NCI-H2196 treated with DMSO at 0.1 percent for 48 hours (cell line): Measurements from ENCODE around the gene SACM1L.
"Not testable (repeated sequence)": the region's sequence is repeated elsewhere in the genome, so short reads cannot be mapped to it uniquely, and the experiment has no call there.

ENCODE experiments used
- DNase-seq: peaks from one replicate; lab custom pipeline; 2025; ENCODE audit not compliant: unreplicated experiment; lab: John Stamatoyannopoulos, UW

The SACM1L gene

DNA sequence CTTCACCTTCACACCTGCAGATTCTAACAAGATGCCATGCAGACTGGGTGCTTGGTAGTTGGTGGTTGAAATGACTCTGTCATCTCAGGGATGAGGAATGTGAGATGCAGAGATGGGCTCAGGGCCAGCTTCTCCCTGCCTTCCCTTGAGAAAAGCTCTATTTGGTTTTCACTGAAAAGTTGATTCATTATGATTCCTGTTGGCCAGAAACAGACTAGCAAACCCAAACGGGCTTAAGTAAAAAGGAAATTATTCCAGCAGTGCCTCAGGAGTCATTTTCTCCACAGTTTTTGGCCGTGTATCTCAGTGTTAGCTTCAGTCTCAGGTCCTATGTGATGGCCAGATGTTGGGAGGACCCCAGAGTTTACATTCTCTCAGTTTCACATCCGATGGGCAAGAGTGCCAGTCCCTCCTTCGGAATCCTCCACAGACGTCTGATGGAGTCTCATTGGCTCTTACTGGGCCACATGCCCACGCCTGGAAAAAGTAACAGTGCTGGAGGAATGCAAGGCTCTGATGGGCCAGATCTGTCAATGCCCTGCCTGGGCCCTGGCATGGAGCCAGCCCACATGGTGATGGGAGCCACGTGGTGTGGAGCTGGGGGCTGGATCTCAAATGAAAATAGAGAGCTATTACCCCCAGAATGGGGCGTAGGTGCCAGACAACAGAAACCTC is 22.3 kb upstream of the SACM1L start:
- DNase-seq = no peak

GRCh38 chr3:45667569-45667934 is 21.6 kb upstream of the SACM1L start:
- no peak for DNase-seq

DNA sequence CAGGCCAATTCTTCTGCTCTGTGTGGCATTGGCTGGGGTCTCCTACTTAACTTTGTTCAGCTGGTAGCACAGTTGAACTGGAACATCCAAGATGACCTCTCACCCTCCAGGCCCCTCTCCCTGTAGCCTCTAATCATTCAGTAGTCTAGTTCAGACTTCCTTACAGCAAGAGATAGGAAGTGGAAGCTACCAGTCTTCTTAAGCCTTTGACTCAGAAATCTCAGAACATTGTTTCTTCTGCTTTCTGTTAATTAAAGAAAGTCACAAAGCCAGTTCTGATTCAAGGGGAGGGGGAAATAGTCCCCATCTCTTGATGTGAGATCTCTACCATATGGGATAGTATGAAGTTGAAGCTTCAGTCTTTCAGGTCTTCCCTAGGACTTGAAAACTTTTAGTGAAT is 18.8 kb upstream of the SACM1L start:
- DNase-seq = no peak

DNA sequence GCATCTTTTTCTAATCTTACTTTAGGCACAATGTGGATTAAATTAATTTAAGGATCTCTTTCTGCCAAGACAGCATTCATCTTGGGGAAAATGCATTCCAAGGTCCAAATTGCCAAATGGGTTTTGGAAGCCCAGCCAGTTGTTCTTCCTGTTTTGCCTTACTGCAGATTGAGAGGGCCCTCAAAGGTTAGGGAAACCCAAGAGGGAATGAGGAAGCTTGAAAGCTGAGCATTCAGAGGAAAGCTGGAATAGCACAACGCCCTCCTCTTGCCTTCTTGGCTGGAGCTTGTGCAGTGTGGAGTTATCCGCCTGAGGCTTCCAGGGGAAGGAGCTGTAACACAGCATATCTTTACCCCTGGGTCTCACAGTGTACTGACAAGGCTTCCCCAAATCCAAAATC is 18.2 kb upstream of the SACM1L start:
- no peak for DNase-seq

GRCh38 chr3:45673273-45673672 is 15.9 kb upstream of the SACM1L start:
- DNase-seq = no peak

- DNase-seq = no peak
Measured at GRCh38 chr3:45676325-45677032, 12.7 kb upstream of the SACM1L start.

- DNase-seq = no peak
Measured at GRCh38 chr3:45677033-45677446, 12.2 kb upstream of the SACM1L start.

DNA sequence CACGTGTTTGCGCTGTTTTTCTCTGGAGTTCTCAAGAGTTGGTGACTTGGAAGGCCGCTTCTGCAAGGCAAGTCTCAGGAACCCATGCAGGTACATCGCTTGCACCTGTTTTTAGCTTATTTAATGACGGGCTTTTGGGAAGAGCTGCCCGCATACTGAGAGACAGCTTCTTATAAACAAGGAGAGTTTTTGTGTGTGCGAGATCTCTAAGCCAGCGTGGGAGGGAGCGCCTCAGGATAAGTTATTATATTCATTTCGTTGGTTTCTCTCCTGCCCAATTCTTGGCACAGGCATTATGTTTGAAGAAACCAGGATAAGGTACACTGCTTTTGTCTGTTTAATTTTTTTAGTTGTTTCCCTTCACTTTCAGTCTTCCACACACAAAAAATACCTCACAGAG is 11.4 kb upstream of the SACM1L start:
- no peak for DNase-seq

- no peak for DNase-seq
Measured at GRCh38 chr3:45679805-45680204, 9.4 kb upstream of the SACM1L start.

GRCh38 chr3:45681221-45681620 is 8.0 kb upstream of the SACM1L start:
- no peak for DNase-seq

DNA sequence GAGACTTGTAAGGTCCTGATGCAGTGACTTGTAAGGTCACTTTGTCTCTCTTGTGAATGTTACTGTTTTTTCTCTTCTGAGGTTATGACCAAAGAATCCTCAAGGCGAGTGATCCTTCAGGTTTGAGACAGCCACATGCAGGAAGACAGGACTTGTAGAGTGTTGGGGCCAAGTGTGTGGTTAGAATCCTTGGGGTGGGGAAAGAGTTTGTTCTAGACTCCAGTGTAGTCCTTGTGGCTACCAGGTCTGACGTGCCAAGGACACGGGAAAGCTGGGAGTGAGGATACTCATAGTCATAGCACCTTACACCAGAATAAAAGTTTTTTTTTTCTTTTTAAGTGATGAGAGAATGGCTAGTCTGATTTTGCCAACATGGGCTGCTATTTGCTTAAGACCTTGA is 7.3 kb upstream of the SACM1L start:
- no peak for DNase-seq

DNA sequence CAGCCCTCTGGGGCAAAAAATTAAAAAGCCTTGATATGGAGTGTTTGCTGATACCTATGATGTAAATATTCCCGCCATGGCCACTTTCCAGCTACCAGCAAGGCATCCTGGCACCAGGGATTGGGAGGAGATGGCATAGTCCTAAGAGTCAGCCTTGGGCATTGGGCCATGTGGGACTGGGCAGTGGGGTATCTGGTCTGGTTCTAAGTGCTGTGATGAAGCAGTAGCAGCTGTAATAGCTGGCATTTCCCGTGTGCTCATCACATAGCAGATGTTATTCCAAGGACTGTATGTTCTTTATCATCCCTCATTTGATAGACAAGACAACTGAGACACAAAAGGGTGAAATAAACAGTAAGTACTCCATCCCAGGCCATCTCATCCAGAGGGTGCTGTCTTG is 6.9 kb upstream of the SACM1L start:
- no peak for DNase-seq

GRCh38 chr3:45682786-45683185 is 6.4 kb upstream of the SACM1L start:
- no peak for DNase-seq

DNA sequence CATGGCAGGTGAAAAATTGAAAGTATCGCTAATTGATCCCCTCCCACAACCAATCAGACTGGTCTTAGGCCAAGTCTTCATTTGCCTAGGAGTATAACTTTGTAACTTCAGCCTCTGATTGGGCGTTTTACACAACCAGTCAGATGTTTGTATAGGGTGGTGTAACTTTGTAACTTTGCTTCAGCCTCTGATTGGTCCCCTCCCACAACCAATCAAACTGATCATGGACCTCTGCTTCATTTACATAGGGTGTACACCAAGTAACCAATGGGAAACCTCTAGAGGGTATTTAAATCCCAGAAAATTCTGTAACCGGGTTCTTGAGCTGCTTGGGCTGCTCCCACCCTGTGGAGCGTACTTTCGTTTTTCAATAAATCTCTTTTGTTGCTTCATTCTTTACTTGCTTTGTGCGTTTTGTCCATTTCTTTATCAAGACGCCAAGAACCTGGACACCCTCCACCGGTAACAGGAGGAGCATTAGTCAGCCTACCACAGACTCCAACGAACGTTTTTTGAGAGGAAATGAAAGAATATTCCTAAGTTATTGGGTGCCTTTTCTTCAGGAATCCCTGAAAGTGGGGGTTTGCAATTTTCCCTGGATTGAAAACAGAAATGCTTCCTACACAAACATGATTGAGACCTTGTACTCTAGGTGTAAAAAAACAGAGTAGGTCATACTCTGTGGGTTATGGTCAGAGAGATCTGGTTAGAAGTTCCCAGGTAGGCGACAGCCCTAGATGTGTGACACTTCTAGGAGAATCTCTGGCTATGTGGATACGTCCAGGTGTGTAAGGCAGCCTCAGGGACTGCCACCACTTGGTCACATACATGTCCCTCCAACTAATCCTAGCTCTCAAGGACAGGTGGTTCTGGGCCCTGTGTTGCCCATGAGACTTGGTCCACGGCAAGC is 5.5 kb upstream of the SACM1L start:
- no peak for DNase-seq

DNA sequence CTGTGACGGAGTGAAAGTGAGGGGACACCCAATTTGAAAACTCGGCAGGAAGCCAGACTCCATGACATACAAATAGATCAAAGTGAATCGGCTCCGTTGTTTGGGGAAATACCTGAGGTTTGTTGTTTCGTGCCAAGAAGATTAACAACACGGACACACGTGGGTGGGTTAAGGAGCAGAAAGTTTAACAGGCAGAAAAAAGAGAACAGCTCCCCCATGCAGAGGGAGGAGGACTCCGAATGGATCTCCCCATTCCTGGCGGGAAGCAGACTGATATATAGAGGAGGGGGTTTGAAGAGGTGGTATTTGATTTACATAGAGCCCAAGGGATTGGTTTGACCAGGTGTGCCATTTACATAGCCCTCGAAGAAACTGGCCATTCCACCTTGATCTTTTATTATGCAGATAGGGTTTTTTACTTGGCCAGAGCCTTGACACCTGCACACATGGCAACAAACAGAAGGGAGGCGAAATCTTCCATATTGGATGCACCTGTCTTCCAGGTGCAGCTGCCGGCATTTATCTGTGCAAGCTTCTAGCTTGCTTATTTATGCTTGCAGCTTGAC is 4.8 kb upstream of the SACM1L start:
- no peak for DNase-seq

DNA sequence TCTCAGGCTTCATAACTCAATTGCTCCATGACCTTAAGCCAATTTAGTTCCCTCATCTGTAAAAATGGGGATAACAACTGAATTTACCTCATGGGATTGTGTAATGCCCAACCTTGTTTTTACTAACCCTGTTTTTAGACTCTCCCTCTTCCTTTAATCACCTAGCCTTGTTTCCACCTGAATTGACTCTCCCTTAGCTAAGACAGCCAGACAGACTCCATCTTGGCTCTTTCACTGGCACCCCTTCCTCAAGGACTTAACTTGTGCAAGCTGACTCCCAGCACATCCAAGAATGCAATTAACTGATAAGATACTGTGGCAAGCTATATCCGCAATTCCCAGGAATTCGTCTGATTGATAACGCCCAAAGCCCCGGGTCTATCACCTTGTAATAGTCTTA is 3.5 kb upstream of the SACM1L start:
- DNase-seq = not testable (repeated sequence)

DNA sequence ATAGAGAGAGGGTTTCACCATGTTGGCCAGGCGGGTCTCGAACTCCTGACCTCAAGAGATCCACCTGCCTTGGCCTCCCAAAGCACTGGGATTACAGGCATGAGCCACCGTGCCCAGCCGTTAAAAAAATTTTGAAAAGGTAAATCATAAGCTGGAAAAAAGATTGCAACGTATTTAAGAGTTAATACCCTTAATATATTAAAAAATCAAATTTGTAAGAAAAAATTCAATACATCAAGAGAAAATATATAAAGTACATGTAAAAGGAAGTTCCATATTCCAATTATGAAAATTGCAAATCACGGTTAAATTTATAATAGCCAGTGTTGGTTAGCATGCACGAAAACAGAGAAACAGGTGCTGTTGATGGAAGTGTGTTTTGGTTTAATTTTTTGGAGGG is 2.3 kb upstream of the SACM1L start:
- DNase-seq = no peak

DNA sequence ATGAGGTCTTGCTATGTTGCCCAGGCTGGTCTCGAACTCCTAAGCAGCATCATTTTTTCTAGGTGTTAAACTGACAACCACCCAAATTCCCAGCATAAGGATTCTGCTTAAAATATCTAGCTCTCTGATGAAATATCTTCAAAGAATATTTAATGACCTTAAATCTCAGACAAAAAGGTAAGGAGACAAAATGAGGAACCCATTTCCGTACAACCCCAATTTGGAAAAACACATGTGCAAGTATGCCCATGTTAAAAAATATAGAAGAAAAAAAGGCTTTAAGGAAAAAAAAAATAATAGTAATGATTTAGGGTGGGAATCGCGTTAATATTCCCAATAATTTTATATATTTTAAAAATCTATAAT is 1.4 kb upstream of the SACM1L start:
- DNase-seq = no peak

DNA sequence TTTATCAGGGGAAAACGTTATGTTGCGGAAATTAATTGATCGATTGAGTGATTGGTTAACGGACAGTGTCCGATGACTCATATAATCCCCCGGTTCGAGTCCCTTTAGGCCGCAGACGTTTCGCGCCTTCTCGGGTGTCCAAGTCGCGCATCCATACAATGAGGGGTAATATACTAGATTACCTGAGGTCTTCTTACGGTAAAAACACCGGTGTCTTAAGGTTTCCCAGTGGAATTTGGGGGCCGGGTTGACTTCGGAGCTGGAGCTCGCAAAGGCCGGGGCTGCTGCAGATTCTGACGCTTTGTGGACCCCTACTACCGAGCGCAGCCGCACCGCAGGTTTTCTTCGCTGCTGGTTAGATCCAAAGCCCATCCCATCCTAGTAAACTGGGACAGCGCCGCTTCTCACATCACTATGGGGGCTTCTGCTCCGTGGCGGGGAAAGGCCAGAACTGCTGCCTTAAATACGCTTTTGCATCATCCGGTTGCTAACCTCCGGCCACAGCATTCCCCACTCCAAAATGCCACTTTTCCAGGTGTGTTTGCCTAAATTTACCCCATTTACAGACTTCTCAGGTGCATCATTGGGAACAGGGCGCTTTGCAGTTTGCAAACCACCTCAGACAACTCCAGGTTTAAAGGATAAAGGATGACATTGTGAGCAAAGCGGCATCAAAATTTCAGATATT is 858 bp upstream of the SACM1L start:
- no peak for DNase-seq

GRCh38 chr3:45689787-45690145 is 570 bp downstream of the SACM1L start:
- DNase-seq = no peak

DNA sequence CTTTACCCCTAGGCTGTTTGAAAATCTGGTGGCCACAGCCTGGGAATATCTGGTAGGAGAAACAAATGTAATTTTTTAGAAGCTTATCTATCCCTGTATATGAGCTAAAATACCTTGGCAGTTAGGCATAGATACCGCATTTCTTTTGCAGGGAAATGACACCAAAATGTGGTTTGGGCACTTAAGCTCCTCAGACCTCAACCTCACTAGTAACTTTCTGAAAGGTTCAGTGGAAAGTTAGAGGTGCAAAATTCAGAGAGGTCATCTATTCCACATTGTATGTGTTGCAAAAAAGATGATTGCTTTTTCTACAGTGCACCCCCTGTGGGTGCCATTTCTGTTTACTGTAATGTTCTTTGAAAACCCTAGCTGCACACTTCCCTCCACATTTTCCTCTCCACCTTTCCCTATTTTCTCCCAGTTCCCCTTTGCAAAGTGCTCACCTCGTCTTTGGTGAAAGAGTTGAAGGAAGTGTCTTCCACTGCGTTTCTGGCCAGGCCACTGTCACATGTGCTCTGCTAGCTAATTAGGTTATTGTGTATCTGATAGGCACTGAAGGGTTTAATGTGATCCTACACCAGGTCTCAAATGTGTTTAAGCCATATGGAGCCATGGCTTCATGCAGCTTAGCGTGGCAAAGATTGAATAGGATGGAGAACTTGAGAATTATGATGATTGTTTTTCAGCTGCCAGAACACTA is 1.3 kb downstream of the SACM1L start:
- DNase-seq = no peak
